ENCODE data around the gene PPM1A.

Gene PPM1A

DNA sequence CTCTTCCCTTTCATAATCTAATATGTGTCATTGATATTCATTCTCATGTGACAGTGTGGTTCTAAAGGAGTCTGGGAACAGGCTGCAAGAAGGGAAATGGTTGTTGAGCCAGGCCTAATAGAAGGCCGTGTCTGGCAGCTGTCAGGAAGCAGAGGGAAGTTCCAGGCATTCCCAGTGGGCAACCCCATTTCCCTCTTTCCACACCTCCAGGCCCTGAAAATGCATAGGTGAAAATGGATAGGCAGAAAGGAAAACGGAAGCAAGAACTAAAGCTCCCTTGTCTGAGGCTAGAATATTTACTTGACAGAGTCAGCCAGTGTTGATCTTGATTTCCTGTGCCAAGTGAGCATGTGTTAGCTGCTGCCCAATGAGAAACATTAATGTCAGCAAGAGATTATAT is 97.7 kb downstream of the PPM1A start:
- Histone ChIP-seq H2BK120ac (ENCODE audit: low read depth, low read length) (no peak overlapping the region), H2BK15ac (ENCODE audit: low read length) (no peak overlapping the region), H4K91ac (ENCODE audit: low read depth, low read length, poor library complexity) (no peak overlapping the region), H3K36me3 (replicated peaks in 1 of 2; ENCODE audit: control insufficient read depth in 2 of 2, insufficient read depth in 2 of 2, low read length in 2 of 2) (no peaks in the 10 kb centered on the region), H3K18ac (ENCODE audit: low read length) (no peak overlapping the region), H2AFZ (ENCODE audit: low read length) (no peak overlapping the region), H2AK5ac (ENCODE audit: low read depth, low read length) (no peak overlapping the region), H4K8ac (ENCODE audit: low read depth, low read length) (no peak overlapping the region), H2BK12ac (ENCODE audit: low read length) (no peak overlapping the region), H2BK5ac (ENCODE audit: low read length) (no peak overlapping the region), H3K9me3 (replicated peaks in 1 of 2; ENCODE audit: control insufficient read depth in 2 of 2, insufficient read depth in 1 of 2, low read depth in 1 of 2, low read length in 2 of 2) (no peaks in the 10 kb centered on the region), H3K4me1 (ENCODE audit: control insufficient read depth in 2 of 2, insufficient read depth in 1 of 2, low read depth in 1 of 2, low read length in 2 of 2) (peaks cover 0 to 6% of the 10 kb centered on the region in 2 donors), H3K27me3 (ENCODE audit: control insufficient read depth in 3 of 3, insufficient read depth in 3 of 3, low read depth in 1 of 3, low read length in 3 of 3) (peaks cover 0 to 85% (median 0%) of the 10 kb centered on the region in 3 experiments), H3K9ac (ENCODE audit: low read depth, low read length, poor library complexity) (no peak overlapping the region), H3K23ac (ENCODE audit: low read depth, low read length, poor library complexity) (no peak overlapping the region), H3K4me3 (ENCODE audit: low read length in 2 of 2) (no peak overlapping the region), H3K4me2 (ENCODE audit: insufficient read depth, low read length, poor library complexity, severe bottlenecking) (no peak overlapping the region), H3K79me1 (ENCODE audit: low read depth, low read length) (no peaks in the 10 kb centered on the region), H3K4ac (ENCODE audit: low read length) (no peak overlapping the region), H3K14ac (ENCODE audit: low read length) (no peak overlapping the region), H3K27ac (replicated peaks; ENCODE audit: low read length) (no peak overlapping the region)
- DNase-seq (ENCODE audit: low spot score) = no peak
- no CpG with 5 or more reads among the region's 2 CpGs for WGBS, 2 donors (ENCODE audit: extremely low coverage in 2 of 2, insufficient read length in 2 of 2, insufficient replicate concordance in 1 of 2)

DNA sequence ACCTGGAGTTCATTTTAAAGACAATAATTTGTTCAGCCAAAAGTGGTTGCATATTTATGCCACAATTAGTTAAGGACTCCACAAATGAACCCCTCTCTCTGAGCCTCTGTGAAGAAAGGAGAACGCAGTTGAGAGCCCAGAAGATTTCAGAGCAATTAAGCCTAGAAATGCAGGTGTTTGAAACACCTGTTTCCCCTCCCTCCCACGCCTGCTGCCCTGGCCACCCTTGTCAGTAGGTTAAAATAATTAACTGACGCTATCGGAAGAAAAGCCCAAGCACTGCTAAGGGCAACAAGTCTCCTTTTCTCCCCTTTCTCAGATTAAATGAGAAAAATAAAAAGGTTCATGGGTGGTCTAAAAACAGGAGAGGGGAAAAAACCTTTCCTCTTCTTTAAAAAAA is 99.2 kb downstream of the PPM1A start:
- Histone ChIP-seq H3K18ac (ENCODE audit: low read length) (no peak overlapping the region), H3K9me3 (replicated peaks in 1 of 2; ENCODE audit: control insufficient read depth in 2 of 2, insufficient read depth in 1 of 2, low read depth in 1 of 2, low read length in 2 of 2) (no peaks in the 10 kb centered on the region), H3K23ac (ENCODE audit: low read depth, low read length, poor library complexity) (no peak overlapping the region), H4K8ac (ENCODE audit: low read depth, low read length) (no peak overlapping the region), H2BK15ac (ENCODE audit: low read length) (no peak overlapping the region), H3K4ac (ENCODE audit: low read length) (no peak overlapping the region), H3K36me3 (replicated peaks in 1 of 2; ENCODE audit: control insufficient read depth in 2 of 2, insufficient read depth in 2 of 2, low read length in 2 of 2) (no peaks in the 10 kb centered on the region), H3K27ac (replicated peaks; ENCODE audit: low read length) (no peak overlapping the region), H2AFZ (ENCODE audit: low read length) (no peak overlapping the region), H2BK120ac (ENCODE audit: low read depth, low read length) (no peak overlapping the region), H3K79me1 (ENCODE audit: low read depth, low read length) (no peaks in the 10 kb centered on the region), H3K4me1 (ENCODE audit: control insufficient read depth in 2 of 2, insufficient read depth in 1 of 2, low read depth in 1 of 2, low read length in 2 of 2) (peaks cover 0 to 6% of the 10 kb centered on the region in 2 donors), H2BK12ac (ENCODE audit: low read length) (no peak overlapping the region), H3K9ac (ENCODE audit: low read depth, low read length, poor library complexity) (no peak overlapping the region), H3K14ac (ENCODE audit: low read length) (no peak overlapping the region), H3K27me3 (ENCODE audit: control insufficient read depth in 3 of 3, insufficient read depth in 3 of 3, low read depth in 1 of 3, low read length in 3 of 3) (peaks cover 0 to 99% (median 0%) of the 10 kb centered on the region in 3 experiments), H4K91ac (ENCODE audit: low read depth, low read length, poor library complexity) (no peak overlapping the region), H2AK5ac (ENCODE audit: low read depth, low read length) (no peak overlapping the region), H2BK5ac (ENCODE audit: low read length) (no peak overlapping the region), H3K4me2 (ENCODE audit: insufficient read depth, low read length, poor library complexity, severe bottlenecking) (no peak overlapping the region), H3K4me3 (ENCODE audit: low read length in 2 of 2) (no peak overlapping the region)
- WGBS, 2 donors (ENCODE audit: extremely low coverage in 2 of 2, insufficient read length in 2 of 2, insufficient replicate concordance in 1 of 2) = no CpG with 5 or more reads among the region's 4 CpGs
- no peak for DNase-seq (ENCODE audit: low spot score)

Data from neuronal stem cell (in vitro differentiated cells).